Caco-2 (cell line): ENCODE measurements around the gene ANKRD9. TPM values are rescaled to one million over a fixed set of nuclear protein-coding genes. Genes with fewer than 3 reads are reported as not detected.

Source experiments
- BruUV-seq: library from RNA; stranded (reverse); fragments of 400-500 nt; replicated peaks from 2 replicates; lab custom pipeline; 2021; lab: Mats Ljungman, UMichigan
- CTCF ChIA-PET: fragments of 300-600 bp; sonication (Branson Sonifier 250); formaldehyde crosslinking; loops from one replicate; lab custom pipeline; 2022; ENCODE audit warnings: antibody characterized with exemption; lab: Charles Lee
- POLR2A ChIA-PET: fragments of 300-600 bp; sonication (Branson Sonifier 250); formaldehyde crosslinking; loops from one replicate; lab custom pipeline; 2022; ENCODE audit warnings: antibody characterized with exemption; lab: Charles Lee
- DNase-seq, 2 experiments: peaks; one replicate each; pipeline versions ENCODE4 v3.0.0 to v3.0.0-alpha.2; 2020 to 2022
- H3K27me3 ChIP-seq: replicated peaks from 2 replicates; pipeline ENCODE4 v1.6.0; 2011; ENCODE audit warnings: low read length; ENCODE audit not compliant: control insufficient read depth, insufficient read depth
- H3K36me3 ChIP-seq: 2 replicates; pipeline ENCODE4 v1.5.1; 2011; ENCODE audit warnings: low read length; ENCODE audit not compliant: control insufficient read depth, insufficient read depth
- H3K4me1 ChIP-seq: fragments of 250-450 bp; sonication (Bioruptor Pico); 2 replicates; pipeline ENCODE4 v1.5.1; 2020; ENCODE audit warnings: mild to moderate bottlenecking
- H3K4me3 ChIP-seq: 2 replicates; pipeline ENCODE4 v1.5.1; 2011; ENCODE audit warnings: low read depth, mild to moderate bottlenecking, control low read depth, low read length
- H3K9me3 ChIP-seq: fragments of 250-450 bp; sonication (Bioruptor Pico); 2 replicates; pipeline ENCODE4 v1.5.1; 2020; ENCODE audit warnings: mild to moderate bottlenecking, moderate library complexity
- H3K27ac Mint-ChIP-seq: one replicate; pipeline ENCODE4 v1.8.0; 2022; ENCODE audit warnings: mixed read lengths; ENCODE audit not compliant: unreplicated experiment
- H3K27me3 Mint-ChIP-seq: one replicate; pipeline ENCODE4 v1.8.0; 2022; ENCODE audit warnings: mixed read lengths; ENCODE audit not compliant: insufficient read depth, unreplicated experiment
- H3K36me3 Mint-ChIP-seq: one replicate; pipeline ENCODE4 v1.8.0; 2022; ENCODE audit warnings: mild to moderate bottlenecking, mixed read lengths; ENCODE audit not compliant: insufficient read depth, unreplicated experiment
- H3K4me1 Mint-ChIP-seq: one replicate; pipeline ENCODE4 v1.8.0; 2022; ENCODE audit warnings: low read depth, mixed read lengths; ENCODE audit not compliant: unreplicated experiment
- H3K4me3 Mint-ChIP-seq: one replicate; pipeline ENCODE4 v1.8.0; 2022; ENCODE audit warnings: mild to moderate bottlenecking, moderate library complexity, mixed read lengths; ENCODE audit not compliant: unreplicated experiment
- H3K9me3 Mint-ChIP-seq: one replicate; pipeline ENCODE4 v1.8.0; 2022; ENCODE audit warnings: mixed read lengths; ENCODE audit not compliant: unreplicated experiment
- intact Hi-C: fragments of 100-400 bp; cut with micrococcal nuclease; formaldehyde crosslinking; loops from one replicate; pipeline ENCODE4 v1.10.0; 2022; ENCODE audit not compliant: unreplicated experiment
- total RNA-seq: library from RNA; stranded (reverse); gene quantifications from 2 replicates; pipeline ENCODE4 v1.2.3, GENCODE V29; 2022
- TF ChIP-seq, protein P1 (sequence below), 2 experiments: fragments of 200-600 bp in 1 of 2; IDR thresholded peaks; 1 replicate in 1 of 2; 2 replicates in 1 of 2; pipeline versions ENCODE4 v1.5.1 to v1.8.0; 2011 to 2022; ENCODE audit warnings: antibody characterized with exemption in 1 of 2, control low read depth in 1 of 2, inconsistent platforms in 1 of 2, low read depth in 1 of 2, low read length in 1 of 2, mild to moderate bottlenecking in 1 of 2, moderate library complexity in 1 of 2; ENCODE audit not compliant: insufficient read depth in 1 of 2, severe bottlenecking in 1 of 2, unreplicated experiment in 1 of 2

The ANKRD9 gene
- total RNA-seq, 1 experiment from 2014 or later: 15.0 TPM

DNA sequence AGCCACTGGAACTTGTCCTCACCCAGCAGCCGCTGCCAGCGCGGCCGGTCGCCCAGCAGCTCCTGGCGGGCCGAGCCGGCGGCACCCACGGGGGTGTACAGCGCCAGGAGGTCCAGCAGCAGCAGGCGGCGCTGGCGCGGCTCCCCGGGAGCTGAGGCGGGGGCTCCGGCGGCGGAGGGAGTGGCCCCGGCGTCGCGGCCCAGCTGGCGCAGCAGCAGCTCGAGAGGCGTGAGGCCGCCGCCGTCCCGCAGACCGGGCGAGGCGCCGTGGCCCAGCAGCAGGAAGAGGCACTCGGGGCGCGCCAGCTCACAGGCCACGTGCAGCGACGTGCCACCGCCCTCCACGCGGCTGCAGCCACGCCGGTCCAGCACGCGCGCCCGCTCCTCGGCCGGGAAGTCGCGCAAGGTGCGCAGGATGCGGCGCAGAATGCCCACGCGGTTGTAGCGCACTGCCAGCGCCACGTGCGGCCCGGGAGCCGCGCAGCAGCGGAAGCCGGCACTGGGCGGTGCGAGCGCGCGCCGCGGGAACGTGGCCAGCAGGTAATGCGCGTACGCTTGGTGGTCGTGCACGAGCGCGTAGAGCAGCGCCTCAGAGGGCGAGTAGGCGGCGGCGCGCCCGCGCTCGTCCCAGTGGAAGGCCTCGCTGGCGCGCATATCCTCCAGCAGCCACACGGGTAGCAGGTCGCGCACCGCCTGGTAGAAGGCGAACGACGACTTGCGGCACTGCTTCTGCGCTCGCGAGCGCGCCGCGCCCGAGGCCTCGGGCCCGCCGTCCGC lies 2.3 kb downstream of the ANKRD9 start:
- no peaks in the 10 kb centered on the region for H3K4me1 Mint-ChIP-seq

DNA sequence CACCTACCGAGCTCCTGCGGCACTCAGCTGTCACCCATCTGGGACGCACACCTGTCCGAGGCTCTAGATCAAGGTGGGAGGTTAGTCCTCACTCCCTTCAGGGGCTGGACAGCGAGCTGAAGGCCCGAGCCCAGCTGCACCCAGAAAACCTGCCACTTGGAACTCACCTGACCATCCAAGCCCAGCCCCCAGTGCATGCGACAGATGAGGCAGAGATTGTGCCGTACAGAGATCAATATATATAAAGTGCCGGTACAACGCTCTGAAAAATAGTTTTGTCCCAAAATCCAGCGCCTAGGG lies 3.0 kb downstream of the ANKRD9 start:
- no TSS peak for BruUV-seq
- intact Hi-C loops: loop anchor here (5.0 kb wide), 1 partner anchor 39 kb away; no protein-coding TSS in a partner anchor
- no peaks in the 10 kb centered on the region for H3K9me3 Mint-ChIP-seq
- H3K4me3 Mint-ChIP-seq: no peak overlapping the region
- H3K27me3 ChIP-seq: no peaks in the 10 kb centered on the region
- ChIA-PET CTCF (interaction anchor here (0.9 kb wide), 1 partner anchor 66 kb away, joined by 3 read pairs; no protein-coding TSS in a partner anchor), POLR2A (no interaction called here)
- no peaks in the 10 kb centered on the region for H3K9me3 ChIP-seq
- no peak for DNase-seq
- peaks cover 19% of the 10 kb centered on the region for H3K36me3 Mint-ChIP-seq
- H3K4me1 ChIP-seq: peaks cover 24% of the 10 kb centered on the region
- TF ChIP-seq, protein P1, sequence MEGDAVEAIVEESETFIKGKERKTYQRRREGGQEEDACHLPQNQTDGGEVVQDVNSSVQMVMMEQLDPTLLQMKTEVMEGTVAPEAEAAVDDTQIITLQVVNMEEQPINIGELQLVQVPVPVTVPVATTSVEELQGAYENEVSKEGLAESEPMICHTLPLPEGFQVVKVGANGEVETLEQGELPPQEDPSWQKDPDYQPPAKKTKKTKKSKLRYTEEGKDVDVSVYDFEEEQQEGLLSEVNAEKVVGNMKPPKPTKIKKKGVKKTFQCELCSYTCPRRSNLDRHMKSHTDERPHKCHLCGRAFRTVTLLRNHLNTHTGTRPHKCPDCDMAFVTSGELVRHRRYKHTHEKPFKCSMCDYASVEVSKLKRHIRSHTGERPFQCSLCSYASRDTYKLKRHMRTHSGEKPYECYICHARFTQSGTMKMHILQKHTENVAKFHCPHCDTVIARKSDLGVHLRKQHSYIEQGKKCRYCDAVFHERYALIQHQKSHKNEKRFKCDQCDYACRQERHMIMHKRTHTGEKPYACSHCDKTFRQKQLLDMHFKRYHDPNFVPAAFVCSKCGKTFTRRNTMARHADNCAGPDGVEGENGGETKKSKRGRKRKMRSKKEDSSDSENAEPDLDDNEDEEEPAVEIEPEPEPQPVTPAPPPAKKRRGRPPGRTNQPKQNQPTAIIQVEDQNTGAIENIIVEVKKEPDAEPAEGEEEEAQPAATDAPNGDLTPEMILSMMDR (IDR thresholded peaks at IDR 0.05; ENCODE audit: insufficient read depth in 1 of 2, low read depth in 1 of 2, low read length in 1 of 2, severe bottlenecking in 1 of 2, unreplicated experiment in 1 of 2): no peak
- no peaks in the 10 kb centered on the region for H3K4me1 Mint-ChIP-seq
- H3K36me3 ChIP-seq: no peaks in the 10 kb centered on the region
- no peak overlapping the region for H3K4me3 ChIP-seq
- H3K27me3 Mint-ChIP-seq: no peaks in the 10 kb centered on the region
- H3K27ac Mint-ChIP-seq: no peak overlapping the region

More for the DNA sequence above, 2.3 kb downstream of the ANKRD9 start:
- intact Hi-C loops: loop anchor here (5.0 kb wide), 1 partner anchor 40 kb away; no protein-coding TSS in a partner anchor
- no TSS peak for BruUV-seq
- TF ChIP-seq, protein P1 (IDR thresholded peaks at IDR 0.05; ENCODE audit: insufficient read depth in 1 of 2, low read depth in 1 of 2, low read length in 1 of 2, severe bottlenecking in 1 of 2, unreplicated experiment in 1 of 2): no peak
- Mint-ChIP-seq H3K27ac (no peak overlapping the region), H3K27me3 (no peaks in the 10 kb centered on the region), H3K36me3 (peaks cover 13% of the 10 kb centered on the region), H3K4me3 (no peak overlapping the region), H3K9me3 (no peaks in the 10 kb centered on the region)
- ChIA-PET POLR2A (no interaction called here), CTCF (interaction anchor here (1.2 to 2.1 kb wide), 3 partner anchors 17 to 69 kb away, joined by 3 to 7 read pairs (median 6); no protein-coding TSS in a partner anchor)
- Histone ChIP-seq H3K4me3 (no peak overlapping the region), H3K36me3 (no peaks in the 10 kb centered on the region), H3K9me3 (no peaks in the 10 kb centered on the region), H3K27me3 (no peaks in the 10 kb centered on the region), H3K4me1 (peaks cover 24% of the 10 kb centered on the region)
- DNase-seq: no peak

DNA sequence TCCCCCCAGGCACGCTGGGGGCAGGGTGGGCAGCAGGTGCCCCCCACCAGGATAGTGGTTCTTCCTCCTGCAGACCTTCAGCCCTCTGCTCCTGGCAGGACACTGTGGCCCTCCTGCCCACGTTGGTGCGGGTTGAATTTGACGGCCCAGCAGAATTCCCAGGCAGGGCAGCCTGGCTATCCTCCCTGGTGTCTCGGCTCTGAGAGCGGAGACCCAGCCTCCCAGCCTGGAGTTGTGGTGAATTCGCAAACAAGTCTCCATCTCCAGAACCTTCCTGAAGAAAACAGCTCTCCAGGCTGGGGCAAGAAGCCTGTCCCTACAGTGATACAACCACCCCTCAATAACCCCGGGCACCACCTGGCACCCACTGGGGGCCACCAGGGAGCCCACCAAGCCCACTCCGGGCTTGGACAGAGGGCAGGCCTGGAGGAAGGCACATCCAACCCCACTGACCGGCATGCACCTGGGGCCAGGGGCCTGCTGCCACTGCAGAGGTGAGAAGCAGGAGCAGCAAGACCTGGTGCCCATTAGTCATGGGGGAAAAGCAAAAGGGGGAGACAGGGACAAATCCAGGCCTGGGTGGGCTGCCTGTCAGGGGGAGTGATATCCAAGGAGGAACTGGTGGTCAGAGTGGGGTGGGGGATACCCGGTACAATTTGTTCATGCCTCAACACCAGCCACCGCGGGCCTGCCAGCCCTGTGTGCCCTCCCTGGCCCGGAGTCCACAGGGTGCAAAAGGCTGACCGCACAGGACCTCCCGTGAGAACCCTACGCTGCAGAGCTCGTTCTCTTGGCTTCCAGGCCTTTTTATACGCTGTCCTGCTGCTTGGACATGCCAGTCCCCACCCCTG lies 3.6 kb downstream of the ANKRD9 start:
- intact Hi-C loops: loop anchor here (5.0 kb wide), 1 partner anchor 39 kb away; no protein-coding TSS in a partner anchor
- POLR2A ChIA-PET: no interaction called here
- Histone ChIP-seq H3K9me3 (no peaks in the 10 kb centered on the region), H3K27me3 (no peaks in the 10 kb centered on the region), H3K4me1 (peaks cover 19% of the 10 kb centered on the region), H3K36me3 (no peaks in the 10 kb centered on the region), H3K4me3 (no peak overlapping the region)
- DNase-seq: no peak
- Mint-ChIP-seq H3K4me1 (no peaks in the 10 kb centered on the region), H3K27ac (no peak overlapping the region), H3K9me3 (no peaks in the 10 kb centered on the region), H3K36me3 (peaks cover 18% of the 10 kb centered on the region), H3K27me3 (no peaks in the 10 kb centered on the region), H3K4me3 (no peak overlapping the region)
- BruUV-seq: no TSS peak
- CTCF ChIA-PET: interaction anchor here (0.9 kb wide), 1 partner anchor 66 kb away, joined by 3 read pairs; no protein-coding TSS in a partner anchor
- TF ChIP-seq, protein P1 (IDR thresholded peaks at IDR 0.05; ENCODE audit: insufficient read depth in 1 of 2, low read depth in 1 of 2, low read length in 1 of 2, severe bottlenecking in 1 of 2, unreplicated experiment in 1 of 2): no peak
